OCI-LY3 (cell line): ENCODE results near the gene CAPZA2.

Experiments used
- EZH2phosphoT487 ChIP-seq: fragments of 200-600 bp; shearing (Covaris generic); IDR thresholded peaks from 2 replicates; pipeline ENCODE4 v1.6.1; 2018; ENCODE audit warnings: antibody characterized with exemption, mixed run types, low read depth
- TF ChIP-seq, protein P1 (sequence below): fragments of 200-600, 300-600 bp; sonication (generic); IDR thresholded peaks from 2 replicates; pipeline ENCODE4 v1.5.1; 2014; ENCODE audit warnings: antibody characterized with exemption, low read length, low read depth

GRCh38 chr7:116953906-116954838 is 91.8 kb downstream of the CAPZA2 start:
- TF ChIP-seq, protein P1, sequence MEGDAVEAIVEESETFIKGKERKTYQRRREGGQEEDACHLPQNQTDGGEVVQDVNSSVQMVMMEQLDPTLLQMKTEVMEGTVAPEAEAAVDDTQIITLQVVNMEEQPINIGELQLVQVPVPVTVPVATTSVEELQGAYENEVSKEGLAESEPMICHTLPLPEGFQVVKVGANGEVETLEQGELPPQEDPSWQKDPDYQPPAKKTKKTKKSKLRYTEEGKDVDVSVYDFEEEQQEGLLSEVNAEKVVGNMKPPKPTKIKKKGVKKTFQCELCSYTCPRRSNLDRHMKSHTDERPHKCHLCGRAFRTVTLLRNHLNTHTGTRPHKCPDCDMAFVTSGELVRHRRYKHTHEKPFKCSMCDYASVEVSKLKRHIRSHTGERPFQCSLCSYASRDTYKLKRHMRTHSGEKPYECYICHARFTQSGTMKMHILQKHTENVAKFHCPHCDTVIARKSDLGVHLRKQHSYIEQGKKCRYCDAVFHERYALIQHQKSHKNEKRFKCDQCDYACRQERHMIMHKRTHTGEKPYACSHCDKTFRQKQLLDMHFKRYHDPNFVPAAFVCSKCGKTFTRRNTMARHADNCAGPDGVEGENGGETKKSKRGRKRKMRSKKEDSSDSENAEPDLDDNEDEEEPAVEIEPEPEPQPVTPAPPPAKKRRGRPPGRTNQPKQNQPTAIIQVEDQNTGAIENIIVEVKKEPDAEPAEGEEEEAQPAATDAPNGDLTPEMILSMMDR = no peak
- TF ChIP-seq EZH2phosphoT487 = no peak
